ENCODE data around the gene FAM236B.
"Not testable (repeated sequence)": the region's sequence is repeated elsewhere in the genome, so short reads cannot be mapped to it uniquely, and the experiment has no call there.

The FAM236B gene

GRCh38 chrX:72782560-72782959 lies at the start of gene FAM236B:
FAM236B (minus strand) TSS chrX:72782660; CDS start chrX:72782560, 100 bp downstream.
- not testable (repeated sequence) for DNase-seq

- DNase-seq, result not testable (repeated sequence)
Observed at GRCh38 chrX:72830701-72831100, 48.2 kb upstream of the FAM236B start.

- DNase-seq, result not testable (repeated sequence)
Observed at GRCh38 chrX:72808110-72808509, 25.6 kb upstream of the FAM236B start, which contains the start of gene FAM236D. FAM236D (minus strand) TSS chrX:72808210; CDS start chrX:72808110, 100 bp downstream.

GRCh38 chrX:72790390-72790789 lies 7.9 kb upstream of the FAM236B start:
- not testable (repeated sequence) for DNase-seq

GRCh38 chrX:72788142-72788541 lies 5.7 kb upstream of the FAM236B start:
- DNase-seq, result not testable (repeated sequence)

- not testable (repeated sequence) for DNase-seq
Observed at GRCh38 chrX:72783964-72784363, 1.5 kb upstream of the FAM236B start.

GRCh38 chrX:72783365-72783936 lies 991 bp upstream of the FAM236B start:
- not testable (repeated sequence) for DNase-seq

- DNase-seq, result not testable (repeated sequence)
Observed at GRCh38 chrX:72778146-72778545, 4.3 kb downstream of the FAM236B start.

GRCh38 chrX:72777467-72777790 lies 5.0 kb downstream of the FAM236B start:
- not testable (repeated sequence) for DNase-seq

- DNase-seq, result not testable (repeated sequence)
Observed at GRCh38 chrX:72776653-72777466, 5.6 kb downstream of the FAM236B start, which contains the start of gene DMRTC1B. DMRTC1B (plus strand) TSS chrX:72776890; CDS start chrX:72845136, 68,246 bp downstream.

GRCh38 chrX:72760454-72760853 lies 22.0 kb downstream of the FAM236B start:
- DNase-seq, result not testable (repeated sequence)

- DNase-seq, result not testable (repeated sequence)
Observed at GRCh38 chrX:72748545-72748944, 33.9 kb downstream of the FAM236B start.

GRCh38 chrX:72745546-72745945 lies 36.9 kb downstream of the FAM236B start:
- not testable (repeated sequence) for DNase-seq

- DNase-seq, result no peak
Observed at GRCh38 chrX:72735561-72735960, 46.9 kb downstream of the FAM236B start.

- not testable (repeated sequence) for DNase-seq
Observed at GRCh38 chrX:72733636-72734035, 48.8 kb downstream of the FAM236B start.
